ENCODE data around the gene SBF2.

The SBF2 gene

GRCh38 chr11:10301656-10302358 lies 7.8 kb upstream of the SBF2 start:
- DNase-seq (ENCODE audit: low read depth): no peak

GRCh38 chr11:10298342-10298741 lies 4.3 kb upstream of the SBF2 start:
- peak; percentile 54 for DNase-seq (ENCODE audit: low read depth)

GRCh38 chr11:10295064-10295901 lies 1.3 kb upstream of the SBF2 start:
- DNase-seq (ENCODE audit: low read depth): no peak

- DNase-seq (ENCODE audit: low read depth): peak; percentile 43
These were observed 403 bp upstream of the SBF2 start for GRCh38 chr11:10294290-10294953.

- DNase-seq (ENCODE audit: low read depth): no peak
These were observed 2.0 kb downstream of the SBF2 start for GRCh38 chr11:10291801-10292638.

- DNase-seq (ENCODE audit: low read depth): no peak
These were observed 4.1 kb downstream of the SBF2 start for GRCh38 chr11:10289765-10290380.

GRCh38 chr11:10288881-10289764 lies 4.9 kb downstream of the SBF2 start:
- DNase-seq (ENCODE audit: low read depth): no peak

GRCh38 chr11:10287766-10288715 lies 6.0 kb downstream of the SBF2 start:
- no peak for DNase-seq (ENCODE audit: low read depth)

GRCh38 chr11:10287140-10287539 lies 6.9 kb downstream of the SBF2 start:
- no peak for DNase-seq (ENCODE audit: low read depth)

- DNase-seq (ENCODE audit: low read depth): no peak
These were observed 8.7 kb downstream of the SBF2 start for GRCh38 chr11:10285148-10285802.

- DNase-seq (ENCODE audit: low read depth): no peak
These were observed 10.0 kb downstream of the SBF2 start for GRCh38 chr11:10283991-10284390.

- no peak for DNase-seq (ENCODE audit: low read depth)
These were observed 11.9 kb downstream of the SBF2 start for GRCh38 chr11:10282117-10282516.

- no peak for DNase-seq (ENCODE audit: low read depth)
These were observed 18.3 kb downstream of the SBF2 start for GRCh38 chr11:10275714-10276113.

- no peak for DNase-seq (ENCODE audit: low read depth)
These were observed 19.3 kb downstream of the SBF2 start for GRCh38 chr11:10274726-10275125.

GRCh38 chr11:10273738-10274137 lies 20.3 kb downstream of the SBF2 start:
- no peak for DNase-seq (ENCODE audit: low read depth)

GRCh38 chr11:10272132-10272531 lies 21.9 kb downstream of the SBF2 start:
- DNase-seq (ENCODE audit: low read depth): no peak

GRCh38 chr11:10268746-10269488 lies 25.1 kb downstream of the SBF2 start:
- no peak for DNase-seq (ENCODE audit: low read depth)

GRCh38 chr11:10267821-10268220 lies 26.2 kb downstream of the SBF2 start:
- DNase-seq (ENCODE audit: low read depth): no peak
